HCT116 (cell line): ENCODE measurements around the gene MOSPD3. TPM values are rescaled to one million over a fixed set of nuclear protein-coding genes. Genes with fewer than 3 reads are reported as not detected.

ENCODE experiments used
- ATAC-seq: fragments of 200-7000 bp; cut with Tn5 transposase; 2 replicates; pipeline ENCODE4 v1.9.1; 2020; ENCODE audit warnings: mild to moderate bottlenecking, moderate library complexity
- BruUV-seq: library from RNA; stranded (reverse); fragments of 400-500 nt; replicated peaks from 2 replicates; lab custom pipeline; 2021; lab: Mats Ljungman, UMichigan
- CTCF ChIA-PET: fragments of 300-600 bp; sonication (Branson Sonifier 250); formaldehyde crosslinking; loops from one replicate; lab custom pipeline; 2021; ENCODE audit warnings: antibody characterized with exemption; lab: Charles Lee
- POLR2A ChIA-PET: fragments of 300-600, 350-600 bp; sonication (Branson Sonifier 250); formaldehyde crosslinking; loops from one replicate; lab custom pipeline; 2021; ENCODE audit warnings: antibody characterized with exemption; lab: Charles Lee
- RAD21 ChIA-PET, 2 experiments: fragments of 300-600 bp; sonication (Branson Sonifier 250); formaldehyde crosslinking; loops; one replicate each; lab custom pipeline; 2023; ENCODE audit warnings: low total read pairs in 2 of 2; ENCODE audit not compliant: uncharacterized antibody in 2 of 2, unreplicated experiment in 2 of 2, low non-redundant PET in 1 of 2; lab: Charles Lee
- DNase-seq: peaks from one replicate; pipeline ENCODE4 v3.0.0-alpha.2; 2010; ENCODE audit warnings: low read depth, low spot score
- H2AFZ ChIP-seq: fragments of 200-600 bp; shearing (Covaris generic), sonication (generic); 2 replicates; pipeline ENCODE4 v1.6.1; 2017; ENCODE audit warnings: low read depth, mixed run types, mixed read lengths, antibody characterized with exemption, low read length; ENCODE audit not compliant: poor library complexity, severe bottlenecking
- H3K27ac ChIP-seq: 2 replicates; pipeline ENCODE4 v1.5.1; 2012; ENCODE audit warnings: low read depth, low read length
- H3K27me3 ChIP-seq: fragments of 200-600 bp; sonication (generic); 2 replicates; pipeline ENCODE4 v1.6.1; 2016; ENCODE audit warnings: mixed run types, low read length, mixed read lengths; ENCODE audit not compliant: insufficient read depth
- H3K36me3 ChIP-seq, 2 experiments: fragments of 200-500 bp in 1 of 2; fragments of 200-600 bp in 1 of 2; sonication (Bioruptor generic) in 1 of 2; sonication (generic) in 1 of 2; 2 replicates each; pipeline versions ENCODE4 v1.5.1 to v1.6.1; 2014 to 2016; ENCODE audit warnings: low read length in 2 of 2, inconsistent platforms in 1 of 2, mixed read lengths in 1 of 2, mixed run types in 1 of 2; ENCODE audit not compliant: insufficient read depth in 2 of 2, control insufficient read depth in 1 of 2
- H3K4me1 ChIP-seq, 2 experiments: fragments of 200-600 bp in 1 of 2; sonication (generic) in 1 of 2; 2 replicates each; pipeline versions ENCODE4 v1.5.1 to v1.6.1; 2012 to 2017; ENCODE audit warnings: low read length in 2 of 2, inconsistent platforms in 1 of 2, mild to moderate bottlenecking in 1 of 2, mixed read lengths in 1 of 2, mixed run types in 1 of 2, moderate library complexity in 1 of 2; ENCODE audit not compliant: insufficient read depth in 2 of 2, control insufficient read depth in 1 of 2
- H3K4me2 ChIP-seq: fragments of 200-600 bp; sonication (generic); 2 replicates; pipeline ENCODE4 v1.6.1; 2017; ENCODE audit warnings: mixed run types, low read length, mixed read lengths
- H3K4me3 ChIP-seq, 2 experiments: fragments of 200-600 bp in 1 of 2; sonication (generic) in 1 of 2; replicated peaks in 1 of 2; 2 replicates each; pipeline ENCODE4 v1.5.1; 2011 to 2016; ENCODE audit warnings: low read length in 2 of 2, control low read depth in 1 of 2, low read depth in 1 of 2, mild to moderate bottlenecking in 1 of 2, mixed read lengths in 1 of 2, mixed run types in 1 of 2
- H3K79me2 ChIP-seq: fragments of 200-600 bp; sonication (generic); 2 replicates; pipeline ENCODE4 v1.6.1; 2017; ENCODE audit warnings: mild to moderate bottlenecking, mixed run types, low read length, moderate library complexity, mixed read lengths; ENCODE audit not compliant: insufficient read depth
- H3K9ac ChIP-seq: fragments of 200-600 bp; sonication (generic); 2 replicates; pipeline ENCODE4 v1.6.1; 2016; ENCODE audit warnings: low read length, mixed read lengths
- H3K9me2 ChIP-seq: fragments of 200-600 bp; sonication (generic), shearing (Covaris generic); 2 replicates; pipeline ENCODE4 v1.6.1; 2017; ENCODE audit warnings: mixed run types, mild to moderate bottlenecking, moderate library complexity; ENCODE audit not compliant: insufficient read depth
- H3K9me3 ChIP-seq, 2 experiments: fragments of 200-500 bp in 1 of 2; fragments of 200-600 bp in 1 of 2; sonication (Bioruptor generic) in 1 of 2; sonication (generic) in 1 of 2; 2 replicates each; pipeline ENCODE4 v1.6.1; 2014 to 2017; ENCODE audit warnings: low read length in 2 of 2, mixed read lengths in 2 of 2, inconsistent platforms in 1 of 2, low read depth in 1 of 2, mild to moderate bottlenecking in 1 of 2, mixed run types in 1 of 2, moderate library complexity in 1 of 2; ENCODE audit not compliant: control insufficient read depth in 1 of 2, insufficient read depth in 1 of 2
- H4K20me1 ChIP-seq: fragments of 200-600 bp; sonication (generic), shearing (Covaris generic); 2 replicates; pipeline ENCODE4 v1.6.1; 2017; ENCODE audit warnings: mixed run types, mild to moderate bottlenecking, moderate library complexity; ENCODE audit not compliant: insufficient read depth
- CBX3 ChIP-seq: IDR thresholded peaks from 2 replicates; pipeline ENCODE4 v1.6.1; 2012; ENCODE audit warnings: low read depth
- EZH2phosphoT487 ChIP-seq: fragments of 200-600 bp; IDR thresholded peaks from 2 replicates; pipeline ENCODE4 v1.6.1; 2018; ENCODE audit warnings: antibody characterized with exemption, borderline replicate concordance
- FOSL1 ChIP-seq: IDR thresholded peaks from 2 replicates; pipeline ENCODE4 v1.6.1; 2012; ENCODE audit warnings: low read depth
- JUND ChIP-seq: IDR thresholded peaks from 2 replicates; pipeline ENCODE4 v1.6.1; 2012
- SIN3A ChIP-seq: IDR thresholded peaks from 2 replicates; pipeline ENCODE4 v1.6.1; 2012; ENCODE audit warnings: low read depth
- SRF ChIP-seq: IDR thresholded peaks from 2 replicates; pipeline ENCODE4 v1.6.1; 2012; ENCODE audit warnings: low read depth
- TCF7L2 ChIP-seq: IDR thresholded peaks from 2 replicates; pipeline ENCODE4 v1.7.0; 2011; ENCODE audit warnings: borderline replicate concordance, inconsistent platforms; ENCODE audit not compliant: insufficient read depth, insufficient read length; ENCODE audit errors: extremely low read depth
- ZFX ChIP-seq: fragments of 450-650 bp; IDR thresholded peaks from 2 replicates; pipeline ENCODE4 v1.6.1; 2017
- ZNF274 ChIP-seq: fragments of 200-500 bp; sonication (Bioruptor generic); IDR thresholded peaks from 2 replicates; pipeline ENCODE4 v1.6.1; 2014; ENCODE audit warnings: mild to moderate bottlenecking, low read depth, low read length, inconsistent platforms
- intact Hi-C: fragments of 100-400 bp; cut with micrococcal nuclease; formaldehyde crosslinking; loops from 2 replicates; pipeline ENCODE4 v1.10.0; 2022
- total RNA-seq: library from RNA; stranded (reverse); gene quantifications from one replicate; pipeline ENCODE4 v1.2.1, GENCODE V29; 2021; ENCODE audit not compliant: unreplicated experiment
- TF ChIP-seq, protein P1 (sequence below): IDR thresholded peaks from 2 replicates; pipeline ENCODE4 v1.6.1; 2012
- TF ChIP-seq, protein P2 (sequence below): IDR thresholded peaks from 2 replicates; pipeline ENCODE4 v1.6.1; 2011; ENCODE audit warnings: mild to moderate bottlenecking, low read length, moderate library complexity; ENCODE audit not compliant: insufficient replicate concordance; ENCODE audit errors: extremely low read depth

Gene MOSPD3
- total RNA-seq, 1 experiment from 2014 or later = 32.8 TPM

DNA sequence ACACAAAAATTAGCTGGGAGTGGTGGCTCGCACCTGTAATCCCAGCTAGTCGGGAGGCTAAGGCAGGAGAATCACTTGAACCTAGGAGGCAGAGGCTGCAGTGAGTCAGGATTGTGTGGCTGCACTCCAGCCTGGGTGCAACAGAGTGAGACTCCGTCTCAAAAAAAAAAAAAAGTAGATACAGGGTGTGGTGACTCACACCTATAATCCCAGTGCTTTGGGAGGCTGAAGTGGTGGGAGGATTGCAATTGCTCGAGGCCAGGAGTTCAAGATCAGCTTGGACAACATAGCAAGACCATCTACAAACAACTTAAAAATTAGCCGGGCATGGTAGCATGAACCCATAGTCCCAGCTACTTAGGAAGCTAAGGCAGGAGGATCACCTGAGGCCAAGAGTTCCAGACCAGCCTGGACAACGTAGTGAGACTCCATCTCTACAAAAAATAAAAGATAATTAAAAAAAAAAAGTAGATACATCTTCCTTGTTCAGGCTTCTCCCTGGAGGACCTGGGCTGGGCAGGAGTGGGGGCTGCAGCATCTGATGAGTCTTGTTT is 2.0 kb downstream of the MOSPD3 start:
- Histone ChIP-seq H3K27me3 (no peaks in the 10 kb centered on the region), H3K4me3 (no peak overlapping the region), H4K20me1 (no peaks in the 10 kb centered on the region), H3K4me2 (peak overlapping the region; percentile 97; the same call in 1 of the 2 replicates), H3K9me3 (no peaks in the 10 kb centered on the region), H3K79me2 (no peaks in the 10 kb centered on the region), H3K9ac (no peak overlapping the region), H2AFZ (no peak overlapping the region), H3K36me3 (peaks cover 0 to 2% of the 10 kb centered on the region in 2 experiments; a peak in 1 of 4 replicates), H3K27ac (no peak overlapping the region), H3K9me2 (no peaks in the 10 kb centered on the region), H3K4me1 (peaks cover 3 to 35% of the 10 kb centered on the region in 2 experiments)
- CTCF ChIA-PET = interaction anchor here (1.6 to 2.5 kb wide), 3 partner anchors 15 to 91 kb away, joined by 4 to 12 read pairs (median 6); partner anchors contain the start of gene POP7
- intact Hi-C loops = no loop called here
- POLR2A ChIA-PET = interaction anchor here (3.2 kb wide), 1 partner anchor 29 kb away, joined by 23 read pairs; the partner anchor contains the start of genes FBXO24 and LRCH4
- DNase-seq (no peak), ATAC-seq (no peak)
- RAD21 ChIA-PET = no interaction called here
- BruUV-seq = no TSS peak
- TF ChIP-seq CBX3 (no peak), SIN3A (no peak), SRF (no peak), ZNF274 (no peak), ZFX (no peak), FOSL1 (no peak), JUND (no peak), TCF7L2 (no peak), EZH2phosphoT487 (no peak)
- TF ChIP-seq, protein P1, sequence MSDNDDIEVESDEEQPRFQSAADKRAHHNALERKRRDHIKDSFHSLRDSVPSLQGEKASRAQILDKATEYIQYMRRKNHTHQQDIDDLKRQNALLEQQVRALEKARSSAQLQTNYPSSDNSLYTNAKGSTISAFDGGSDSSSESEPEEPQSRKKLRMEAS = no peak
- TF ChIP-seq, protein P2, sequence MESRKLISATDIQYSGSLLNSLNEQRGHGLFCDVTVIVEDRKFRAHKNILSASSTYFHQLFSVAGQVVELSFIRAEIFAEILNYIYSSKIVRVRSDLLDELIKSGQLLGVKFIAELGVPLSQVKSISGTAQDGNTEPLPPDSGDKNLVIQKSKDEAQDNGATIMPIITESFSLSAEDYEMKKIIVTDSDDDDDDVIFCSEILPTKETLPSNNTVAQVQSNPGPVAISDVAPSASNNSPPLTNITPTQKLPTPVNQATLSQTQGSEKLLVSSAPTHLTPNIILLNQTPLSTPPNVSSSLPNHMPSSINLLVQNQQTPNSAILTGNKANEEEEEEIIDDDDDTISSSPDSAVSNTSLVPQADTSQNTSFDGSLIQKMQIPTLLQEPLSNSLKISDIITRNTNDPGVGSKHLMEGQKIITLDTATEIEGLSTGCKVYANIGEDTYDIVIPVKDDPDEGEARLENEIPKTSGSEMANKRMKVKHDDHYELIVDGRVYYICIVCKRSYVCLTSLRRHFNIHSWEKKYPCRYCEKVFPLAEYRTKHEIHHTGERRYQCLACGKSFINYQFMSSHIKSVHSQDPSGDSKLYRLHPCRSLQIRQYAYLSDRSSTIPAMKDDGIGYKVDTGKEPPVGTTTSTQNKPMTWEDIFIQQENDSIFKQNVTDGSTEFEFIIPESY = no peak
